Stimulated activated CD4-positive, alpha-beta T cell treated with anti-CD3 and anti-CD28 coated beads, Interleukin-15, amount 100 ng/mL, for 1 hour (primary cell): ENCODE measurements around the gene PTBP2.

ENCODE experiments used
- DNase-seq, 2 donors: peaks; one replicate each; pipeline ENCODE4 v3.0.0-alpha.2; 2020; ENCODE audit warnings: low read depth in 1 of 2, low spot score in 1 of 2

PTBP2 gene

DNA sequence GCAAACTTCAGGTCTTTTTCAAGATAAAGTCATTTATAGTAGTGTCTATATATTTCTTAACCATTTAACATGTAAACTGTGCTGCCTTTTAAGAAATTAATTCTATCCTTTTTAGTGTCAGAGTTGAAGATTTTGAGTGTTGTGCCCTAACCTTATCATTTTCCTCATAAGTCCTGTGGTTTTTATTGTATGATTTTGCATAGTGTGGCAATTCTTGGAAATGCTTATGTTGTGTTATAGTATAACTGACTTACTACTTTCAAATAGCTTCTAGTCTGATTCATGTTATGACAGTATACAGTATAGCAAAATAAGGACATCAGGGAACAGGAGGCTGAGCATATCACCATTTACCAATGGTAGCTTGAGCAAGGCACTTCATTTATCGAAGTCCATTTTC, 99.1 kb downstream of the PTBP2 start:
- no peak for DNase-seq

- no peak for DNase-seq
These were observed 103.6 kb downstream of the PTBP2 start for GRCh38 chr1:96825231-96825630.

GRCh38 chr1:96825950-96826576, 104.5 kb downstream of the PTBP2 start:
- no peak for DNase-seq

- no peak for DNase-seq
These were observed 111.8 kb downstream of the PTBP2 start for GRCh38 chr1:96833376-96833775.

DNA sequence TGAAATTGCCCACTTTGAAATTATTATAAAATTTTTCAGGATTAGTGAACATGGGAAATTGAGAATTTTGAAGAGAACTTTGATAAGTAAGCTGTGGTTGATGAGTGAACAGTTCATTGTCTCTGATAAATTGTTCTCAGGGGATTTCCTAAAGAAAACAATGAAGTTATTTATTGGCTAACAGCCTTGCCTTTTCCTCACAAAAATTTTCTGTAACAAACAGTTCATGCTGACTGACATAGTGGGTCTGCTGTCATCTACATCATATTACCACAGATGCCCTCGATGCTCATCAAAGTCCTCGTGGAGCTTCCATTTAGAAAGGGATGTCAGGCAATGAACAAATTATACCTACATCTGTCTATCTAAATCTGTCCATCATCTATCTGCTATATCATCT, 113.4 kb downstream of the PTBP2 start:
- DNase-seq: no peak

GRCh38 chr1:96837057-96837780, 115.6 kb downstream of the PTBP2 start:
- DNase-seq: no peak

DNA sequence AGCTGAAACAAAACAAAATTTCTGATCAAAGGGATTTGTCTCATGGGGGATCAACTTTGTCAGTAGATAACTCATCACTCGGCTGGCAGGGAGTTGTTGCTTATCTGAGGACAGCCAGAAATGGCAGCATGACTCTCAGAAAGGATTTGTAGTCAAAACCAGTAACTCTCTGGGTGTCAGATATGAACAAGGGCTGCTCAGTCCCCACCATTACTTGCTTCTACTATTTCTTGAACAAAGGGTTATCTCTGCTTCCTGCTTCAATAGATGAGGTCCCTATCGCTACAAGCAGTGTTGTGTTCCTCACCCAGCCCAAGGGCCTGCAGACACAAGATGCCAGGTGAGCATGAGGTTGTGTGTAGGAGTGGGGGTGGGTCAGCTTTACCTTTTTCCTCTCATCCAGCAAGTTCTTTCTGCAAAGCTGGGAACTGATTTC, 116.2 kb downstream of the PTBP2 start:
- no peak for DNase-seq

- DNase-seq: no peak
These were observed 118.8 kb downstream of the PTBP2 start for GRCh38 chr1:96840396-96840795.

GRCh38 chr1:96842215-96842614, 120.6 kb downstream of the PTBP2 start:
- DNase-seq: no peak

DNA sequence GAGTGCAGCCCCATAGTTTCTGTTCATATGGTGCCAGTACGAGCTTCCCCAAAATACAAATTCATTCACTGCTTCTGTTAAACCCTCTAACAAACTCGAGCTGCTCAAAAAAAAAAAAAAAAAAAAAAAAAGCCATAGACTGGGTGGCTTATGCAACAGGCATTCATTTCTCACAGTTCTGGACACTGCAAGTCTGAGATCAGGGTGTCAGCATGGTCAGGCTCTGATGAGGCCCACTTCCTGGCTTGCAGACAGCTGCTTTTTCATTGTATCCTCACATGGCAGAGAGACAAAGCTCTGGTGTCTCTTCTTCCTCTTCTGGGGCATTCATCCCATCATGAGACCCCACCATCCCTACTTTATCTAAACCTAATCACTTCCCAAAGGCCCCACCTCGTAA, 121.6 kb downstream of the PTBP2 start:
- no peak for DNase-seq

GRCh38 chr1:96843601-96844000, 122.0 kb downstream of the PTBP2 start:
- DNase-seq: no peak

DNA sequence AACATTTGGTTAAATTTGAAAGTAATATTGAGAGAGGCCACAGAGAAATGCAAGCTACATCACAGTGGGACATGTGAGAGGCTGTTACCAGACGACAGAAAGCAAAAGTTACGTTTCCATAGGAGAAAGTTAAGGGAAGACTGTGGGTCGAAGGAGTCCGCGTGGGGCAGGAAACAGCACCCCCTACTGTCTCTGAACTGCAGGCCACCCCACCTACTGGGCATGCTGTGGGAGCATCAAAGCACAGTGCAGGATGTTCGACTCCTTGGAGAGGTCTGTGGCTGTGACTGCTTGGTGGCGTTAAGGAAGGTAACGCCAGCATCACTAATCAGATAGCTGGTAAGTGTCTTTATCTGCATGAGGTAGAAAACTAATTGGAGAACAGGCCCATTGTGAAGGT, 123.9 kb downstream of the PTBP2 start:
- DNase-seq: no peak

- DNase-seq: no peak
These were observed 140.3 kb downstream of the PTBP2 start for GRCh38 chr1:96861836-96862235.

DNA sequence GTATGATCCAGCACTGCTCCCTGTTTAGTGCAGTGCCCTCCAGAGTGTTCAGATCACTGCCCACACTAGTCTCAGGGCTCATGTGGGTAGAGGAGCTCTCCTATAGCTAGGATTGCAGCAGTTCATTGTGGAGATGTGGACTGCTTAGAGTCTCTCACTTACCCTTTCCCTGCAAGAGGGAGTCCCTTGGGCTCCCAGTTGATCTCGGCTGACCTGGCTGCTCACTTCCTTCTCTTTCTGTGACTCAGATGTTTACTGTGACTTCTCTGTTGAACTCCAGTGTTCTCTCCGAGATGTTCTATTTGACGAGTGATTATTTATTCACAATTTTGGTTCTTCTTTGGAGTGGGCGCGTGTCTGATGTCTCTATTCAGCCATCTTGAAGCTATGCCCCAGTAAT, 141.9 kb downstream of the PTBP2 start:
- DNase-seq: no peak
